Activated T-cell treated with anti-CD3 and anti-CD28 coated beads, Interleukin-2, amount 50 U/mL, for 4 hours (primary cell): ENCODE measurements around the gene SYT2. TPM values are rescaled to one million over a fixed set of nuclear protein-coding genes. Genes with fewer than 3 reads are reported as not detected.

Experiments used
- ATAC-seq, 2 donors: fragments of 200-7000 bp; cut with Tn5 transposase; one replicate each; pipeline ENCODE4 v1.10.0; 2021
- DNase-seq: peaks from one replicate; pipeline ENCODE4 v3.0.0-alpha.2; 2020
- H3K27me3 Mint-ChIP-seq: one replicate; pipeline ENCODE4 v1.8.0; 2021; ENCODE audit warnings: low read depth, mixed read lengths
- H3K36me3 Mint-ChIP-seq: one replicate; pipeline ENCODE4 v1.8.0; 2022; ENCODE audit warnings: mixed read lengths; ENCODE audit not compliant: insufficient read depth
- H3K4me1 Mint-ChIP-seq: one replicate; pipeline ENCODE4 v1.8.0; 2021; ENCODE audit warnings: low read depth, mixed read lengths
- H3K4me3 Mint-ChIP-seq: one replicate; pipeline ENCODE4 v1.8.0; 2021; ENCODE audit warnings: mild to moderate bottlenecking, moderate library complexity, mixed read lengths
- H3K9me3 Mint-ChIP-seq: one replicate; pipeline ENCODE4 v1.8.0; 2021; ENCODE audit warnings: mixed read lengths
- total RNA-seq, 3 donors: library from RNA; stranded (reverse); gene quantifications; one replicate each; pipeline ENCODE4 v1.2.1, GENCODE V29; 2021

Gene SYT2
- total RNA-seq, 3 donors from 2014 or later = not detected

DNA sequence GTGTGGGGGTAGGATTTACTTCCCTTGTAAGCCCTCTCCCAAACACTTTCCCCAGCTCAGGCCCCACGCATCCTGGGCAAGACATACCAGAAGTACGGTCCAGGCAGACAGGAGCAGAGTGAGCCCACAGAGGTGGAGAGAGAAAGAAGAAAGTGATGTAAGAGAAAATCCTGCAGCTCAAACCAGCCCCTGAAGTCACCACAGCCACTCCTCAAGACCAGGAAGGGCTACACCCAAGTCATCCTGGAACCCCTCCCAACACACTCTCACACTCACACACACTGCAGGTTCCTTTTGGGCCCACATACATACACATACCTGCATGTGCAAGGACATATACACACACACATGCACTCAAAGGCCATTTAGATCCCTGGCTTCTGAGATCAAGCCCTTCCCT, 106.8 kb downstream of the SYT2 start:
- no peaks in the 10 kb centered on the region for H3K9me3 Mint-ChIP-seq
- ATAC-seq = no peak
- no peaks in the 10 kb centered on the region for H3K4me1 Mint-ChIP-seq
- no peaks in the 10 kb centered on the region for H3K27me3 Mint-ChIP-seq
- H3K4me3 Mint-ChIP-seq = no peak overlapping the region
- DNase-seq = no peak
- no peaks in the 10 kb centered on the region for H3K36me3 Mint-ChIP-seq

- DNase-seq (no peak), ATAC-seq (no peak)
- Mint-ChIP-seq H3K9me3 (no peaks in the 10 kb centered on the region), H3K27me3 (no peaks in the 10 kb centered on the region), H3K4me1 (peaks cover 3% of the 10 kb centered on the region), H3K4me3 (no peak overlapping the region), H3K36me3 (no peaks in the 10 kb centered on the region)
Observed at GRCh38 chr1:202600432-202601041, 109.7 kb downstream of the SYT2 start.

- no peaks in the 10 kb centered on the region for H3K9me3 Mint-ChIP-seq
- DNase-seq (no peak), ATAC-seq (peak in 1 of 2 donors; percentile 54)
- no peaks in the 10 kb centered on the region for H3K27me3 Mint-ChIP-seq
- no peak overlapping the region for H3K4me3 Mint-ChIP-seq
- H3K36me3 Mint-ChIP-seq = no peaks in the 10 kb centered on the region
- peaks cover 3% of the 10 kb centered on the region for H3K4me1 Mint-ChIP-seq
Observed at GRCh38 chr1:202599669-202600431, 110.4 kb downstream of the SYT2 start.

GRCh38 chr1:202597090-202597761, 113.0 kb downstream of the SYT2 start:
- ATAC-seq = no peak
- H3K9me3 Mint-ChIP-seq = no peaks in the 10 kb centered on the region

GRCh38 chr1:202596638-202597037, 113.6 kb downstream of the SYT2 start:
- peaks cover 3% of the 10 kb centered on the region for H3K4me1 Mint-ChIP-seq
- no peaks in the 10 kb centered on the region for H3K36me3 Mint-ChIP-seq
- ATAC-seq = no peak
- H3K9me3 Mint-ChIP-seq = no peaks in the 10 kb centered on the region
- H3K4me3 Mint-ChIP-seq = no peak overlapping the region
- no peak for DNase-seq
- no peaks in the 10 kb centered on the region for H3K27me3 Mint-ChIP-seq

More at GRCh38 chr1:202597090-202597761, 113.0 kb downstream of the SYT2 start:
- H3K4me1 Mint-ChIP-seq = peaks cover 3% of the 10 kb centered on the region
- H3K27me3 Mint-ChIP-seq = no peaks in the 10 kb centered on the region
- H3K36me3 Mint-ChIP-seq = no peaks in the 10 kb centered on the region
- DNase-seq = no peak
- no peak overlapping the region for H3K4me3 Mint-ChIP-seq

GRCh38 chr1:202593845-202594244, 116.4 kb downstream of the SYT2 start:
- no peak for ATAC-seq
- H3K27me3 Mint-ChIP-seq = no peaks in the 10 kb centered on the region
- peaks cover 3% of the 10 kb centered on the region for H3K4me1 Mint-ChIP-seq
- no peaks in the 10 kb centered on the region for H3K36me3 Mint-ChIP-seq
- no peaks in the 10 kb centered on the region for H3K9me3 Mint-ChIP-seq
- no peak overlapping the region for H3K4me3 Mint-ChIP-seq
- DNase-seq = no peak

DNA sequence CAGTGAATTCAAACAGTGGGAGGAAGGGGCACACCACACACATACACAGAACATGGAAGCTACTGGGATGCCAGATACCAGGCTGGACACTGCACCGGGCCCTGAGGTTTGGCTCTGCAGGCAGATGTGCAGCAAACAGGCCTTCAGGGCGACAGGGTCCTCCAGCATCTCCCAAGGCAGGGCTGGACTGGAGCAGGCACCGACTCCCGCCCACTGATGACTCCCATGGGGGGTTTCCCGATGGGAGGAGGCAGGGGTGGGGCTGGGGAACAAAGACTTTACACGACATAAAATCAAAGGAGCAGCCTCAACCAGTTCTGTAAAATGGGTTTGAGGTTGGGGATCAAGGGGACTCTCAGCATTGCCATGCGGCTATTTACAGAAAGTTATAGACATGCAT, 118.1 kb downstream of the SYT2 start:
- ATAC-seq (no peak), DNase-seq (no peak)
- no peaks in the 10 kb centered on the region for H3K9me3 Mint-ChIP-seq
- H3K36me3 Mint-ChIP-seq = no peaks in the 10 kb centered on the region
- no peak overlapping the region for H3K4me3 Mint-ChIP-seq
- no peaks in the 10 kb centered on the region for H3K27me3 Mint-ChIP-seq
- peaks cover 2% of the 10 kb centered on the region for H3K4me1 Mint-ChIP-seq

GRCh38 chr1:202591515-202591914, 118.7 kb downstream of the SYT2 start:
- no peaks in the 10 kb centered on the region for H3K36me3 Mint-ChIP-seq
- H3K27me3 Mint-ChIP-seq = no peaks in the 10 kb centered on the region
- no peak overlapping the region for H3K4me3 Mint-ChIP-seq
- DNase-seq (no peak), ATAC-seq (no peak)
- H3K9me3 Mint-ChIP-seq = no peaks in the 10 kb centered on the region
- H3K4me1 Mint-ChIP-seq = no peaks in the 10 kb centered on the region

GRCh38 chr1:202590975-202591411, 119.3 kb downstream of the SYT2 start:
- Mint-ChIP-seq H3K27me3 (no peaks in the 10 kb centered on the region), H3K36me3 (no peaks in the 10 kb centered on the region), H3K4me3 (no peak overlapping the region), H3K4me1 (no peaks in the 10 kb centered on the region), H3K9me3 (no peaks in the 10 kb centered on the region)
- DNase-seq (no peak), ATAC-seq (no peak)

- no peak overlapping the region for H3K4me3 Mint-ChIP-seq
- ATAC-seq (no peak), DNase-seq (no peak)
- H3K36me3 Mint-ChIP-seq = no peaks in the 10 kb centered on the region
- H3K9me3 Mint-ChIP-seq = no peaks in the 10 kb centered on the region
- no peaks in the 10 kb centered on the region for H3K27me3 Mint-ChIP-seq
- no peaks in the 10 kb centered on the region for H3K4me1 Mint-ChIP-seq
Observed at GRCh38 chr1:202590126-202590525, 120.1 kb downstream of the SYT2 start.

DNA sequence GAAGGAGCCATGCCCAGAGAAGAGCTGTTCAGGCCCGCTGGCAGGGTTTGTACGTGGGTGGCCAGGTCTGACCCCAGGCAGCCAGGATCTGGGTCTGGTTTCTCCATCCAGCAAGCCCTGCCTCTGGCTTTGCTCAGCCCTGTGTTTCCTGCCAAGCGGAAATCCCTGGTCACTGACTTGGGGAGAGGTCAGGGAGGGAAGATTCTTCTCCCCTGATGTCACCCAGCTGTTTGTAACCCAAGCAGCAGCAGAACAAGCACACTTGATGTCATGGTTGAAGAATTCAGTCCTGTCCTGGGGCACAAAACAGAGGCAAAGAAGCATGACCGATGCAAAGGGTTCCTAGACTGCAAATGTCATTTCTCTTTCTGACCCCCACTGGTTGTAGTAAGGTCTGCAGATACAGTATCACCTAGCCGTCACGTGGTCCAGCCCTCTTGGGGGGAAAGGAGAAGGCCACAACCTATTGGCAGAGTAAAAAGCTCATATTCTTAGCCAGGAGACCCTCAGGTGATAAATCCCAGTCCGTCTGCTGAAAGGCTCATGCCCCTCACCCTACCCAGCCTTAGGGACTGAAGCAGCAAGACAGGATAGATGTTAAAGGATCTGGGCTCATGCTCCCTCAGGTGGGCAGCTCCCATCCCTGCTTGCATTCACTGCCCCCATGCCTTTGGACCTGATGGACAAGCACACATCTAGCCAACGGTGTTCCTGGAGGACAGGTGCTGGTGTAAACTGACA, 120.9 kb downstream of the SYT2 start:
- no peak for DNase-seq
- H3K27me3 Mint-ChIP-seq = no peaks in the 10 kb centered on the region
- H3K4me3 Mint-ChIP-seq = no peak overlapping the region
- peaks cover under 1% of the 10 kb centered on the region for H3K36me3 Mint-ChIP-seq
- no peaks in the 10 kb centered on the region for H3K9me3 Mint-ChIP-seq
- ATAC-seq = no peak
- H3K4me1 Mint-ChIP-seq = no peaks in the 10 kb centered on the region

DNA sequence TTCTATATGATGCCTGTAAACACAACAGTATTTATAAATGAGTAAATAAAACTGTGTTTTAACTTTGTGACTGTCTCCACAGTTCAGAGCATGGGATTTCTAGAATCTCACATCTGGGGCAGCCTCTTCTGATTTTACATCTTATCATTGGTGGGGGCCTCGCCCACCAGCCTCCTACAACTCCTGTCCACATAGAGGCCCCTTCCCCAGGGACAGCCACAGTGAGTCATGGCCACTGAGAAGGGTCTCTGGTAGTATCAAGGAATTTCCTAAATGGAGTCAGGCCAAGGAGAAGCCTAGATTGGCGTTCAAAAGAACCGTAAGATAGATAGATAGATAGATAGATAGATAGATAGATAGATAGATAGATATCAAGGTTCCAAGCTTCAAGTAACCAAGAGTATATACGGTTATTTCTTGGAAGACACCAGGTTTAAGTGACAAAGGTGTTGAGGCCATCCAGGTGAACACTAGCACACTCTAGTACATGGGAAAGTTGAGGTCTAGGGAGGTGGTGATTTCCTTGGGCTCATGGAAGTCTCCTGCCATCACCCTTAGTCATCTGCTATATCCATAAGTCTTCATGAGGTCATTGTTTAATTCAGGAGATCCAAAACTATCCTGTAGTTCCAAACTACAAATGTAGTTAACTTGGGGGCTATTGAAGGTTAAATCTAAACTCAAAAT, 121.6 kb downstream of the SYT2 start:
- H3K4me1 Mint-ChIP-seq = no peaks in the 10 kb centered on the region
- ATAC-seq (no peak), DNase-seq (no peak)
- H3K9me3 Mint-ChIP-seq = no peaks in the 10 kb centered on the region
- H3K36me3 Mint-ChIP-seq = peaks cover 3% of the 10 kb centered on the region
- no peak overlapping the region for H3K4me3 Mint-ChIP-seq
- no peaks in the 10 kb centered on the region for H3K27me3 Mint-ChIP-seq

DNA sequence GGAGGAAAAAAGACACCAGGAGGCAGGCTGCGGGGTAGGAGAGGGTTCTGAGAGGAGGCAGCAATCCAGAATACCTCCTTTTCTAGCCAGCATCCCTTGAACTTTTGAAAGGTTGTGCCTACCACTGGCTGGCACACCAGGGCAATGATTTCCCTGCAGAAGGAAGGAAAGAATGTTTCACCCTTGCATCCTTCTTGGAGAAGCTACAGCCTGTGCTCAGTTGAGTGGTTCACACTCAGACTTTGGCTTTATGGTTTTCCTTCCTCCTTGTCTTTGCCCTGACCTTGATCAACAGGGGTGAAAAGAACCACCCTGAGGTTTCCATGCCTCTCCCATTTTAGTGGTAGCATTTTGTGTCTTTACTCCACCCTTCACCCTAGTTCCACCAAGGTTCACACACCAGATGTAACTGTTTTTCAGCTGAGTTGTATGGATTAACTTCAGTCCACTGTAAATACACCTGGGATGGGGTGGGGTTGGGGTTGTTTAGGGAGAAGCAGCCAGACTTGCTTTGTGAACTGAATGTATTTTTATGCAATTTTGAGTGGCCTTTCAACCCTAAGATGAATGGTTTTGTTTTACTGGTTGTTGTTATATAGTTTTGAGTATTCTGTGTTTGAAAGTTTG, 122.3 kb downstream of the SYT2 start:
- H3K4me3 Mint-ChIP-seq = no peak overlapping the region
- no peaks in the 10 kb centered on the region for H3K9me3 Mint-ChIP-seq
- no peak for DNase-seq
- H3K4me1 Mint-ChIP-seq = no peaks in the 10 kb centered on the region
- peaks cover 3% of the 10 kb centered on the region for H3K36me3 Mint-ChIP-seq
- no peaks in the 10 kb centered on the region for H3K27me3 Mint-ChIP-seq
- no peak for ATAC-seq
